HG03060 (cell line): ENCODE measurements around the gene ODF2L.

Experiments used
- ATAC-seq: cut with Tn5 transposase; IDR thresholded peaks from one replicate; pipeline ENCODE4 v1.9.1; 2021; ENCODE audit warnings: low read depth, moderate number of reproducible peaks; ENCODE audit not compliant: unreplicated experiment

The ODF2L gene

DNA sequence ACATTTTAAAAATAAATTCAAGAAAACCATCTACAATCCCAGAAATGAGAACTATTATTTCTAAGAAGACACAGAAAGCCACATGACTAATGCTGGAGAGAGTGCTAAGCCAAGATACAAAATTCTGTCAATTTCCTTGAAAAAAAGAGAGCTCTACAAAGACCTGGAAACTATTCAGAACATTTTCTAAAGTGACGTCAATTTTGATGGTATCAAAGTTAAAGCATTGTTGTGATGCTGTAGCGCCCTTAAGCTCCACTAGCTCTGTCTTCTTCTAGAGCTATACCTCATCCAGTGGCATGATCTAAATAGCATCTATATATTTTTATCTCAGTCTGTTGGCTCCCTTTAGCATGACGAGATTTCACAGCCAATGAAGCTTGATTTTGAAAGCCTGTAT lies 73.9 kb downstream of the ODF2L start:
- no peak for ATAC-seq

DNA sequence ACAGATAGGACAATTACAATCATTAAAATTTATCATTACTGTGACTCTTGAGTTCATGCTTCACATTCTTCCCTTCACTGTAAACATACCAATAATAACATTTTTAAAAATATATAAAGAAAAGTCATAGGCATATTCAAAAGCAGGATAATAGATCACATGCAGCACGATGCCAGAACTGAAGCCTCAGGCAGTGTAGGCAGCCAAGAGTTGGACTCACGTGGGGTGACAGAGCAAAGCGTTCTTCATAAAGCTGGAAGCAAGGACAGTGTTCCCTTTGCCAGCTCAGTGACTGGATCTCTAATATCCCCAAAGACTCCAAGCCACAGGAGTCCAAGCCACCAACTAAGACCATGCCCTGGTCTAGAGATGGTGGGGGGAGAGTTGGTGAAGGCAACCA lies 77.7 kb downstream of the ODF2L start:
- no peak for ATAC-seq

DNA sequence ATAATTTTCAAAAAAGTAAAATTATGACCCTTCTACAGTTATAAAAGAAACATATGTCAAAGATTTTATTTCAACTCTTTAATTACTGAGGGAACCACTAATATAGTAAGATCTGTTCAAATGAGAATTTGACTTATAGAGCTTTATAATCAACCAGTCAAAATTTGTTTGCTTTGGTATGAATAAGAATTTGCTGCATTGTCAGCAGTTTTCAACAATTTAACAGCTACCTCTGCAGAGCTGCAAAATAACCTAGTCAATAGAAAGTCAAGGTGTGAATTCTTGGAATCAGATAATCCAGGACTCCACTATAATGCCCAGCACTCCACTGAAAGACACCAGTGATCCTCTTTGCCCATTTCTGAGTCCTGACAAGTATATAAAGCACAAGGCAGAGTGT lies 78.2 kb downstream of the ODF2L start:
- ATAC-seq: no peak

DNA sequence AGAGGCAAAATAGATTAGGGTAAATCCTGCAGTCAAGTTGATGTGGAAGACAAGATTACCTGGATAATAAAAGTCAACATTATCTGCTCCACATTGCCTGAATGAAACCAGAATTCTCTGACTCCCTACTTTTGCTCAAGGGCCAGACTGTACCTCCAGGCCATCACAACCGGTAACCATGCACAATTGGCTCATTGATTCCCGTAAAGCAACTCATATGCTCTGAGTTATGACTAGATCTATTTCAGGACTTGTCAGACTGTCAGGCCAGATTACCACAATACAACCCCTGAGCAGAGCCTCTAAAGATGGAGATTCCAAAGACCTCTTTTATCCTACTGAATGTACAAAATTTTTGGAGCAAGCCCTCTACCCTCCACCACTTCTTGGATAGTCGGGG lies 90.4 kb downstream of the ODF2L start:
- ATAC-seq: no peak

DNA sequence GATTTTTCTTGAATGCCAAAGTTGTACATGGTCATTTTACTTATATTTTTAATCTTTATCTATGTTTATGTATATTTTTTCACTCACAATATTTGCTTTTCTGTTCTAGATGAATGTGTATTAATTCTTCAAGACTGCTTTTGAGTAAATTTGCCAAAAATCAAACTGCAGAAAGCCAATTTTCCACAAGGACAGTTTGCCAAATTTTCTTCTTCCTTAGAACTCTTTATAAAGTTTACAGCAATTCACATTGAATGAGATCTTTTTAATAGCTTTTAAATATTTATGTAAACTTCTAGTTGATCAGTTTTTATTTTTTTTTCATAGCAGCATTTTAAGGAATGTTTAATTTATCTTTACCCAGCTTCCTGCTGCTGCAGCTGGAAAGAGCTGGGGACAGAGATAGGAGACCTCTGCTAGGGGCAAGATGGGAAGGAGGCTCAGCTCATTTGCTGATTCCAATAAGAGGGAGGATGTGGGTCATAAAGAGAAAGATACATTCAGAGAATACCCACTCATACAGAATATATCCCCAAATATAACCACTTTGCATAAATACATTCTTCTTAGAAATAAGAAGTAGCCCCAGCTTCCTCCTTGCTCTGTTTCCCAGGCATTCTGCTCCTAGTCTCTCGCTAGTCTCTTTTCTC lies 93.0 kb downstream of the ODF2L start:
- ATAC-seq: no peak
